ENCODE measurements around the gene GNG13. TPM values are rescaled to one million over a fixed set of nuclear protein-coding genes. Genes with fewer than 3 reads are reported as not detected.
"Not testable (repeated sequence)": the region's sequence is repeated elsewhere in the genome, so short reads cannot be mapped to it uniquely, and the experiment has no call there.

Gene GNG13
- total RNA-seq, 1 experiment from 2014 or later, result 0.23 TPM

- no peaks in the 10 kb centered on the region for H3K9me3 ChIP-seq (ENCODE audit: control insufficient read depth, insufficient read depth, low read depth, low read length)
- no peaks in the 10 kb centered on the region for H3K36me3 ChIP-seq (ENCODE audit: control insufficient read depth, insufficient read depth, low read length)
- TF ChIP-seq REST (IDR thresholded peaks at IDR 0.05; ENCODE audit: insufficient read depth in 1 of 2, low read depth in 2 of 2, low read length in 1 of 2) (no peak), SIN3A (IDR thresholded peaks at IDR 0.05; ENCODE audit: borderline replicate concordance, insufficient read depth, low read depth, low read length) (no peak)
- intact Hi-C loops (cut with micrococcal nuclease; ENCODE audit: unreplicated experiment) (no loop called here), in situ Hi-C loops (cut with HindIII; ENCODE audit: low pct_unique_long_range_greater_than_20kb, low sequenced_read_pairs) (no loop called here)
- H3K27me3 ChIP-seq (ENCODE audit: control insufficient read depth, insufficient read depth, low read length), result no peaks in the 10 kb centered on the region
- no peak overlapping the region for H3K27ac ChIP-seq (ENCODE audit: low read length)
- BruUV-seq (replicated peaks), result no TSS peak
- no peak overlapping the region for H3K4me3 ChIP-seq (ENCODE audit: low read depth in 2 of 2, low read length in 2 of 2)
- peaks cover 10% of the 10 kb centered on the region for H3K4me1 ChIP-seq (ENCODE audit: control insufficient read depth, insufficient read depth, low read length)
- ATAC-seq (no peak), DNase-seq (ENCODE audit: low read depth, low spot score) (no peak)
- CTCF ChIA-PET, result no interaction called here
- POLR2A ChIA-PET, result interaction anchor here (1.2 kb wide), 1 partner anchor 11 kb away, joined by 11 read pairs; no protein-coding TSS in a partner anchor
These were observed 23.7 kb downstream of the GNG13 start for GRCh38 chr16:776824-777223.

- H3K4me1 ChIP-seq (ENCODE audit: control insufficient read depth, insufficient read depth, low read length), result peaks cover 10% of the 10 kb centered on the region
- intact Hi-C loops (cut with micrococcal nuclease; ENCODE audit: unreplicated experiment); ATAC-seq; H3K9me3 ChIP-seq (ENCODE audit: control insufficient read depth, insufficient read depth, low read depth, low read length); H3K4me3 ChIP-seq (ENCODE audit: low read depth in 2 of 2, low read length in 2 of 2); DNase-seq (ENCODE audit: low read depth, low spot score); in situ Hi-C loops (cut with HindIII; ENCODE audit: low pct_unique_long_range_greater_than_20kb, low sequenced_read_pairs); H3K27me3 ChIP-seq (ENCODE audit: control insufficient read depth, insufficient read depth, low read length); BruUV-seq (replicated peaks); H3K36me3 ChIP-seq (ENCODE audit: control insufficient read depth, insufficient read depth, low read length); H3K27ac ChIP-seq (ENCODE audit: low read length); CTCF ChIA-PET: not testable (repeated sequence)
- POLR2A ChIA-PET, result interaction anchor here (1.2 kb wide), 1 partner anchor 11 kb away, joined by 11 read pairs; no protein-coding TSS in a partner anchor
These were observed 24.2 kb downstream of the GNG13 start for GRCh38 chr16:776298-776697.

GRCh38 chr16:775236-775796, 25.2 kb downstream of the GNG13 start:
- ChIA-PET CTCF (interaction anchor here (0.6 kb wide), 1 partner anchor 30 kb away, joined by 3 read pairs; no protein-coding TSS in a partner anchor), POLR2A (no interaction called here)
- no peak for DNase-seq (ENCODE audit: low read depth, low spot score)
- no peak overlapping the region for H3K27ac ChIP-seq (ENCODE audit: low read length)
- intact Hi-C loops (cut with micrococcal nuclease; ENCODE audit: unreplicated experiment), result no loop called here
- BruUV-seq (replicated peaks), result no TSS peak
- no peaks in the 10 kb centered on the region for H3K36me3 ChIP-seq (ENCODE audit: control insufficient read depth, insufficient read depth, low read length)
- no peak for ATAC-seq
- TF ChIP-seq POLR2AphosphoS5 (IDR thresholded peaks at IDR 0.05; ENCODE audit: low read depth, low read length), result no peak
- TF ChIP-seq TCF7L2 (IDR thresholded peaks at IDR 0.05; ENCODE audit: low read depth, low read length), result no peak
- no peak for TF ChIP-seq REST (IDR thresholded peaks at IDR 0.05; ENCODE audit: insufficient read depth in 1 of 2, low read depth in 2 of 2, low read length in 1 of 2)
- TF ChIP-seq SIN3A (IDR thresholded peaks at IDR 0.05; ENCODE audit: borderline replicate concordance, insufficient read depth, low read depth, low read length), result no peak
- TF ChIP-seq CTCF (IDR thresholded peaks at IDR 0.05), result no peak
- peaks cover 10% of the 10 kb centered on the region for H3K4me1 ChIP-seq (ENCODE audit: control insufficient read depth, insufficient read depth, low read length)
- no peak overlapping the region for H3K4me3 ChIP-seq (ENCODE audit: low read depth in 2 of 2, low read length in 2 of 2)
- H3K27me3 ChIP-seq (ENCODE audit: control insufficient read depth, insufficient read depth, low read length), result no peaks in the 10 kb centered on the region
- H3K9me3 ChIP-seq (ENCODE audit: control insufficient read depth, insufficient read depth, low read depth, low read length), result no peaks in the 10 kb centered on the region
- in situ Hi-C loops (cut with HindIII; ENCODE audit: low pct_unique_long_range_greater_than_20kb, low sequenced_read_pairs), result no loop called here

Measured in Panc1 (cell line).